H1 (cell line): Measurements from ENCODE around the gene SLIT2. TPM values are rescaled to one million over a fixed set of nuclear protein-coding genes. Genes with fewer than 3 reads are reported as not detected.

Experiments used
- CTCF ChIA-PET: fragments of 300-600 bp; sonication (Branson Sonifier 250); formaldehyde crosslinking; loops from one replicate; lab custom pipeline; 2021; ENCODE audit not compliant: partially characterized antibody; lab: Charles Lee
- POLR2A ChIA-PET: fragments of 300-600 bp; sonication (Branson Sonifier 250); formaldehyde crosslinking; loops from one replicate; lab custom pipeline; 2021; ENCODE audit warnings: inconsistent platforms; ENCODE audit not compliant: partially characterized antibody; lab: Charles Lee
- DNase-seq, 2 experiments: peaks; one replicate each; pipeline versions ENCODE4 v3.0.0 to v3.0.0-alpha.2; 2010 to 2022; ENCODE audit warnings: low spot score in 2 of 2, low read depth in 1 of 2, mixed read lengths in 1 of 2
- FAIRE-seq: peaks from 2 replicates; lab custom pipeline; 2011; peaks lifted over from hg19 to GRCh38; lab: Jason Lieb, UNC
- H2AFZ ChIP-seq: 2 replicates; pipeline ENCODE4 v1.8.1; 2012; ENCODE audit warnings: low read length, inconsistent platforms
- H2AK5ac ChIP-seq: 2 replicates; pipeline ENCODE4 v1.6.1; 2013; ENCODE audit warnings: low read depth, low read length
- H2BK120ac ChIP-seq: replicated peaks from 2 replicates; pipeline ENCODE3; 2013; ENCODE audit warnings: low read depth, low read length, inconsistent platforms
- H2BK12ac ChIP-seq: 2 replicates; pipeline ENCODE4 v1.6.1; 2013; ENCODE audit warnings: low read depth, low read length
- H2BK15ac ChIP-seq: 2 replicates; pipeline ENCODE4 v1.6.1; 2013; ENCODE audit warnings: low read length
- H2BK20ac ChIP-seq: 2 replicates; pipeline ENCODE4 v1.6.1; 2013; ENCODE audit warnings: low read length
- H2BK5ac ChIP-seq: 2 replicates; pipeline ENCODE4 v1.6.1; 2013; ENCODE audit warnings: low read depth, low read length
- H3K14ac ChIP-seq: 2 replicates; pipeline ENCODE4 v1.6.1; 2013; ENCODE audit warnings: inconsistent platforms; ENCODE audit not compliant: insufficient read length
- H3K18ac ChIP-seq: 2 replicates; pipeline ENCODE4 v1.6.1; 2013; ENCODE audit warnings: low read length; ENCODE audit errors: extremely low read depth
- H3K23ac ChIP-seq: 2 replicates; pipeline ENCODE4 v1.6.1; 2013; ENCODE audit warnings: inconsistent platforms; ENCODE audit not compliant: insufficient read length
- H3K23me2 ChIP-seq: 2 replicates; pipeline ENCODE4 v1.6.1; 2013; ENCODE audit warnings: low read depth, low read length
- H3K27ac ChIP-seq: 2 replicates; pipeline ENCODE4 v1.6.1; 2011; ENCODE audit warnings: low read depth, low read length, inconsistent platforms
- H3K27me3 ChIP-seq, 4 experiments: replicated peaks in 1 of 4; 1 replicate in 1 of 4; 2 replicates in 3 of 4; pipeline versions ENCODE4 v1.6.1 to v1.8.1; 2011 to 2013; ENCODE audit warnings: low read length in 3 of 4, mild to moderate bottlenecking in 3 of 4, inconsistent platforms in 2 of 4, mixed read lengths in 2 of 4, moderate library complexity in 1 of 4; ENCODE audit not compliant: control insufficient read depth in 3 of 4, insufficient read depth in 3 of 4; ENCODE audit errors: extremely low read depth in 1 of 4
- H3K36me3 ChIP-seq, 4 experiments: 2 replicates each; pipeline versions ENCODE4 v1.6.1 to v1.8.1; 2011 to 2013; ENCODE audit warnings: mild to moderate bottlenecking in 4 of 4, low read length in 3 of 4, moderate library complexity in 2 of 4, control low read depth in 1 of 4, inconsistent platforms in 1 of 4; ENCODE audit not compliant: insufficient read depth in 4 of 4, control insufficient read depth in 2 of 4
- H3K4ac ChIP-seq: replicated peaks from 2 replicates; pipeline ENCODE3; 2013; ENCODE audit warnings: low read length, low read depth, mixed read lengths, inconsistent platforms; ENCODE audit not compliant: insufficient read length
- H3K4me1 ChIP-seq, 4 experiments: replicated peaks in 1 of 4; 1 replicate in 1 of 4; 2 replicates in 3 of 4; pipeline versions ENCODE4 v1.6.1 to v1.8.1; 2011 to 2013; ENCODE audit warnings: low read length in 3 of 4, inconsistent platforms in 2 of 4, mixed read lengths in 1 of 4; ENCODE audit not compliant: insufficient read depth in 4 of 4, control insufficient read depth in 3 of 4
- H3K4me2 ChIP-seq, 2 experiments: 2 replicates each; pipeline versions ENCODE4 v1.6.1 to v1.8.1; 2011 to 2013; ENCODE audit warnings: low read depth in 2 of 2, low read length in 2 of 2, control low read depth in 1 of 2, inconsistent platforms in 1 of 2, mild to moderate bottlenecking in 1 of 2; ENCODE audit not compliant: insufficient read depth in 1 of 2
- H3K4me3 ChIP-seq, 4 experiments: fragments of 200-600, 300-600 bp in 1 of 4; sonication (generic), shearing (Covaris generic), sonication (Bioruptor Twin) in 1 of 4; 2 replicates each; pipeline versions ENCODE4 v1.5.1 to v1.8.1; 2011 to 2016; ENCODE audit warnings: low read length in 4 of 4, low read depth in 3 of 4, control low read depth in 2 of 4, inconsistent platforms in 2 of 4, mild to moderate bottlenecking in 2 of 4, mixed read lengths in 1 of 4, moderate library complexity in 1 of 4; ENCODE audit not compliant: insufficient read depth in 2 of 4; ENCODE audit errors: extremely low read depth in 1 of 4
- H3K56ac ChIP-seq: replicated peaks from 2 replicates; pipeline ENCODE3; 2013; ENCODE audit warnings: low read depth, mild to moderate bottlenecking, mixed read lengths, low read length, inconsistent platforms; ENCODE audit not compliant: insufficient read length
- H3K79me1 ChIP-seq: 2 replicates; pipeline ENCODE4 v1.6.1; 2013; ENCODE audit warnings: low read depth, low read length, control low read depth
- H3K79me2 ChIP-seq, 2 experiments: 2 replicates each; pipeline versions ENCODE4 v1.6.1 to v1.8.1; 2012 to 2013; ENCODE audit warnings: low read length in 2 of 2, mild to moderate bottlenecking in 2 of 2, inconsistent platforms in 1 of 2; ENCODE audit not compliant: insufficient read depth in 2 of 2, control insufficient read depth in 1 of 2
- H3K9ac ChIP-seq, 4 experiments: replicated peaks in 1 of 4; 1 replicate in 1 of 4; 2 replicates in 3 of 4; pipeline versions ENCODE4 v1.6.1 to v1.8.1; 2011 to 2013; ENCODE audit warnings: low read depth in 3 of 4, low read length in 3 of 4, control low read depth in 2 of 4, mild to moderate bottlenecking in 2 of 4, moderate library complexity in 2 of 4, inconsistent platforms in 1 of 4; ENCODE audit errors: extremely low read depth in 1 of 4
- H3K9me3 ChIP-seq, 2 experiments: 2 replicates each; pipeline versions ENCODE4 v1.6.1 to v1.8.1; 2012 to 2013; ENCODE audit warnings: mild to moderate bottlenecking in 2 of 2, moderate library complexity in 2 of 2, control low read depth in 1 of 2, inconsistent platforms in 1 of 2, low read depth in 1 of 2, low read length in 1 of 2, mixed read lengths in 1 of 2; ENCODE audit not compliant: insufficient read depth in 2 of 2
- H4K20me1 ChIP-seq, 2 experiments: replicated peaks in 1 of 2; 2 replicates each; pipeline versions ENCODE3 to v1.8.1; 2011 to 2013; ENCODE audit warnings: inconsistent platforms in 2 of 2, low read length in 2 of 2, mild to moderate bottlenecking in 1 of 2; ENCODE audit not compliant: insufficient read depth in 2 of 2, control insufficient read depth in 1 of 2
- H4K5ac ChIP-seq: 2 replicates; pipeline ENCODE4 v1.6.1; 2013; ENCODE audit warnings: low read length, low read depth, mixed read lengths, inconsistent platforms; ENCODE audit not compliant: insufficient read length
- H4K8ac ChIP-seq: 2 replicates; pipeline ENCODE4 v1.8.0; 2013; ENCODE audit warnings: mild to moderate bottlenecking, moderate library complexity, low read length, inconsistent platforms; ENCODE audit not compliant: insufficient read depth; ENCODE audit errors: extremely low read depth
- H4K91ac ChIP-seq: replicated peaks from 2 replicates; pipeline ENCODE3; 2013; ENCODE audit warnings: low read length, mixed read lengths, inconsistent platforms; ENCODE audit not compliant: insufficient read length
- BRCA1 ChIP-seq: IDR thresholded peaks from 2 replicates; pipeline ENCODE4 v1.6.1; 2012; ENCODE audit warnings: low read depth, low read length, improper control_type of control experiment
- CBX8 ChIP-seq: fragments of 300-800, 300-1000 bp; sonication (generic); IDR thresholded peaks from 2 replicates; pipeline ENCODE4 v1.7.1; 2016; ENCODE audit warnings: low read depth, low read length, borderline replicate concordance
- CHD2 ChIP-seq: IDR thresholded peaks from 2 replicates; pipeline ENCODE4 v1.6.1; 2012; ENCODE audit warnings: low read length, improper control_type of control experiment
- EP300 ChIP-seq, 2 experiments: IDR thresholded peaks; 1 replicate in 1 of 2; 2 replicates in 1 of 2; pipeline ENCODE4 v1.6.1; 2011 to 2012; ENCODE audit warnings: low read depth in 2 of 2, low read length in 2 of 2, mild to moderate bottlenecking in 2 of 2, borderline replicate concordance in 1 of 2, inconsistent platforms in 1 of 2, moderate library complexity in 1 of 2
- POU5F1 ChIP-seq: IDR thresholded peaks from 2 replicates; pipeline ENCODE4 v1.6.1; 2011; ENCODE audit warnings: low read depth, mild to moderate bottlenecking, low read length, moderate library complexity
- RXRA ChIP-seq: IDR thresholded peaks from 2 replicates; pipeline ENCODE4 v1.6.1; 2011; ENCODE audit warnings: low read depth, mild to moderate bottlenecking, low read length, moderate library complexity; ENCODE audit not compliant: insufficient read depth
- USF2 ChIP-seq: IDR thresholded peaks from 2 replicates; pipeline ENCODE4 v1.6.1; 2011; ENCODE audit warnings: low read length, improper control_type of control experiment
- WGBS, 2 experiments: shearing (Covaris generic) in 1 of 2; methylation state at CpG; one replicate each; pipeline versions ENCODE4 v1.1.6 to v1.1.7; 2013 to 2015; ENCODE audit warnings: low lambda C conversion rate in 2 of 2, mixed read lengths in 2 of 2, inconsistent platforms in 1 of 2, low coverage in 1 of 2, missing lambda C conversion rate in 1 of 2; ENCODE audit not compliant: insufficient replicate concordance in 2 of 2, insufficient coverage in 1 of 2, insufficient read length in 1 of 2; ENCODE audit errors: extremely low coverage in 1 of 2, missing lambda C conversion rate in 1 of 2; 5-methylcytosine and 5-hydroxymethylcytosine counted together
- long read RNA-seq, 2 experiments: library from RNA in 1 of 2; library from capped mRNA in 1 of 2; stranded (forward); transcript quantifications; one replicate each; pipeline ENCODE4 v2.0.0, GENCODE V29; 2021; ENCODE audit warnings: inconsistent platforms in 1 of 2
- polyA minus RNA-seq, 3 experiments: library from RNA; depleted of rRNA, polyadenylated mRNA; stranded (reverse); fragments of >200 nt; gene quantifications; 1 replicate in 2 of 3; 2 replicates in 1 of 3; pipeline ENCODE4 v1.2.3, GENCODE V29; 2011
- polyA plus RNA-seq, 7 experiments: library from polyadenylated mRNA; depleted of rRNA in 3 of 7; stranded (reverse) in 5 of 7; unstranded in 2 of 7; fragments of >200 nt in 5 of 7; fragments of 200-250 nt in 2 of 7; gene quantifications; 1 replicate in 5 of 7; 2 replicates in 1 of 7; 4 replicates in 1 of 7; pipeline versions ENCODE4 v1.2.1 to v1.2.3, GENCODE V29; 2011 to 2013; ENCODE audit warnings: missing spikeins in 2 of 7, mixed read lengths in 2 of 7
- total RNA-seq: library from RNA; stranded (reverse); fragmentation: NEBNext Ultra II Directional; extraction: Animal tissue kit (Norgen Biotek cat#: 25700); gene quantifications from 2 replicates; pipeline ENCODE4 v1.2.1, GENCODE V29; 2021

SLIT2 gene
- total RNA-seq (11.7 and 13.7 TPM in 2 replicates), polyA plus RNA-seq (2011; rRNA removed) (1.9 and 2.0 TPM in 2 replicates), polyA minus RNA-seq (2011; rRNA and poly(A)+ RNA removed) (7.2 and 7.4 TPM in 2 replicates)
- polyA plus RNA-seq (2011; cell fraction: cytosol; rRNA removed) = 2.1 TPM
- polyA plus RNA-seq (2011; cell fraction: nucleus; rRNA removed) = 4.0 TPM
- polyA plus RNA-seq (2012, experiment 1 of 2) = 3.0 to 5.6 TPM (median 3.6 TPM) in 4 replicates
- 0.29 TPM for polyA plus RNA-seq (2012, experiment 2 of 2)
- polyA plus RNA-seq (2013, experiment 1 of 2) = 13.6 TPM
- 11.7 TPM for polyA plus RNA-seq (2013, experiment 2 of 2)
- 4.4 TPM for polyA minus RNA-seq (2011; cell fraction: cytosol; rRNA and poly(A)+ RNA removed)
- polyA minus RNA-seq (2011; cell fraction: nucleus; rRNA and poly(A)+ RNA removed) = 13.5 TPM
- long read RNA-seq, experiment 1, partial matches to known transcripts = 1 of 5 reads
- long read RNA-seq, experiment 1, other reads (novel, unspliced or antisense) = 3 of 5 reads
- long read RNA-seq, experiment 2 = 0 reads

DNA sequence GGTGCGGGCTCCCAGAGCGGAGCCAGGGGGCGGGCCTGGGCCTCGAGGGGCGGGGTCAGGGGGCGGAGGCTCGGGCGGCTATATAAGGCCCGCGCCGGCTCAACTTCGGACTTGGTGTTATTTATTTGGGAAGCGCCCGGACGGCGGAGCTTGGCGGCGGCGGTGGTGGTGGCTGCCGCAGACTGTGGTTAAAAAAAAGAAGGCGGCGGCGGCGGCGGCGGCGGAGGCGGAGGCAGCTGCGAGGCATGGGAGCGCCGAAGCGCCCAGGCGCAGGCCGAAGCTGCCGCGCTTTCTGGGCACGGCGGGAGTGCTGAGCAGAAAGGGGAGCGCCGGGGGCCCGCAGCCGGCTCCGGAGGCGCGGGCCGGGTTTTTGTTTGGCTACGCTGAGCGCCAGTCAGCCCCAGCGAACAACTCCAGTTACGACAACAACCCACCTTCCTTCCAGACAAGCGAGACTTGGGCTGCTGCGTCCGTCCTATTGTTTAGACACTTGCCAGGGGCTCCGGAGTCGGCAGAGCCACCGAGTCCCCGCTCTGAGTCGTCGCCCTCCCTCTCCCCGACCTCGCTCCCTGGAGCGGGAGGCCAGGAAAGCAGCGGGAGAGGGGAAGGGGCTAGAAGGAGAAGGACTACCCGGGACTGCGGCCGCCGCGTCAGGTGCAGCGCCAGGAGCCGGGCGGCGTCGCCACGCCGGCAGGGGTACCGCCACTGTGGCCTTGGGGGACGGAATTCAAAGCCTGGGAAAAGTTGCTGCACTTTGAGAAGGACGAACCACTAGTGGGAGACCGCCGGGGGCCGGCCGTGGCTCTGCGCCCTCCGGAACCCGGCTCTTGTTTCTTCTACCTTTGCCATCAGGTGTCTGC, at the start of gene SLIT2:
TSS of gene SLIT2 (plus strand) at position 110 of the 860 bp plus-strand sequence. CDS start 1,911 bp downstream, outside the sequence.
- Histone ChIP-seq H2BK5ac (no peak within 1 kb of the TSS), H4K91ac (no peak within 1 kb of the TSS), H3K27ac (no peak within 1 kb of the TSS), H2BK120ac (no peak within 1 kb of the TSS), H3K36me3 (no peaks in the 10 kb centered on the region), H2AK5ac (no peak within 1 kb of the TSS), H2BK12ac (no peak within 1 kb of the TSS), H3K4ac (no peak within 1 kb of the TSS), H4K8ac (peak within 1 kb of the TSS; percentile 81), H2BK20ac (no peak within 1 kb of the TSS), H3K4me1 (peaks cover 2 to 27% (median 16%) of the 10 kb centered on the region in 4 experiments; a peak in 6 of 7 replicates), H3K4me2 (peak within 1 kb of the TSS; percentile 94 to 99), H3K9ac (peak within 1 kb of the TSS; percentile 31 to 72 (median 40); a peak in 6 of 7 replicates), H3K79me2 (no peaks in the 10 kb centered on the region), H3K79me1 (no peaks in the 10 kb centered on the region), H3K14ac (no peak within 1 kb of the TSS), H4K5ac (no peak within 1 kb of the TSS), H3K27me3 (peaks cover 31 to 61% (median 48%) of the 10 kb centered on the region in 4 experiments), H3K23me2 (peaks cover 33% of the 10 kb centered on the region), H3K56ac (no peak within 1 kb of the TSS), H4K20me1 (peaks cover 18 to 25% of the 10 kb centered on the region in 2 experiments), H2BK15ac (no peak within 1 kb of the TSS), H3K4me3 (peak within 1 kb of the TSS; percentile 78 to 86 (median 80)), H2AFZ (peak within 1 kb of the TSS; percentile 81), H3K23ac (no peak within 1 kb of the TSS), H3K18ac (peak within 1 kb of the TSS; percentile 78), H3K9me3 (no peaks in the 10 kb centered on the region)
- POLR2A ChIA-PET = interaction anchor here (0.6 to 3.6 kb wide), 25 partner anchors 8 to 1560 kb away, joined by 3 to 19 read pairs (median 3); no protein-coding TSS in a partner anchor
- WGBS, 2 experiments = 1% methylated on average over 23 of the region's 85 CpGs; no CpG with 5 or more reads in 1 of the 2 experiments
- CTCF ChIA-PET = interaction anchor here (1.5 kb wide), 1 partner anchor 15 kb away, joined by 5 read pairs; no protein-coding TSS in a partner anchor
- FAIRE-seq (no peak), DNase-seq (peak in 1 of 2 experiments; percentile 93)
- TF ChIP-seq CHD2 = no peak
- no peak for TF ChIP-seq POU5F1
- TF ChIP-seq RXRA = no peak
- no peak for TF ChIP-seq CBX8
- no peak for TF ChIP-seq BRCA1
- TF ChIP-seq USF2 = no peak
- TF ChIP-seq EP300 (IDR thresholded peaks at IDR 0.05; ENCODE audit: borderline replicate concordance in 1 of 2, low read depth in 2 of 2, low read length in 2 of 2) = no peak
